ENCODE data around the gene AGMAT. TPM values are rescaled to one million over a fixed set of nuclear protein-coding genes. Genes with fewer than 3 reads are reported as not detected.

The AGMAT gene
- total and polyA plus RNA-seq, 9 of the 15 experiments (the other 6 are each of a cell fraction or from before 2014, with no cell fraction given), result not detected

DNA sequence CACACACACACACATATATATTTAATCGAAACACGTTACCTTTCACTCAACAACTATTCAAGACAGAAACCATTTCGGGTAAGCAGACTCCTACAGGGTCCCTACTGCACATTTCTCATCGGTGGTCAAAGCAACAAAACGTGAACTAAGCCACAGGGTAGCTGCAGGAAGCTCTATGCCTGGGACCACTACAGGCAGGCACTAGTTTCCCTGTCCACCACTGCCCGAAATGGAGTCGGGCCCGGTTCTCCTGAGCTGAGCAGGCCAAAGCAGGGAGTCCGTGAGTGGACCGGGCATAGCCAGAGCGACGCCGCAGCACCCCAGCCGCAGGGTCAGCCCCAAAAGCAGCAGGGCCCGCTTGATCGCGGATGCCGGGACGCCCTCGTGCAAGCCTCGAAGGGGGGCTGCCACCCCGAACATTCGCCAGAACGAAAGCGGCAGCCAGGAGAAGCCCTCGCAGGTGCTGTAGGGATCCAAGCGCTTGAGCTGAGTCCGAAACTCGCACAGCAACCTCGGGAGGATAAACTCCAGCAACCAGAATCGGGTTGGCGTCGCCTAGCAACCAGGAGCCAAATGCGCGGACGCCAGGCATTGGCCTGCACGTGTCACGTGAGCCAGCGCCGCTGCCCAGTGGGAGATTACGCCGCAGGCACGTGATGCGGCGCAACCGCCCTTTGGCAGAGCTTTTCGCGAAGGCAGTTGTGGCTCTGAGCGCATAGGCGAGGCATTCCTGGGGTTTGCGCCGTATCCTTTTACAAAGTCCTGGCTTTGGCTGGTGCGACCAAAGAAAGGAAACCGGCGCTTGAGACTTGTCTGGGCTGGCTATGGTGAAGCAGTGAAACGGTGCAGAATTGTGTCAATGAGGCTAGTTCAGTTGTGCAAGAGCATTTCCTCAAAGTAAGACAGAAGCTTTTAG is 18.5 kb upstream of the AGMAT start (continued):
- TF ChIP-seq ZBTB34 (CRISPR knock-in tag; IDR thresholded peaks at IDR 0.05) (no peak), KDM2B (CRISPR knock-in tag; IDR thresholded peaks at IDR 0.05) (no peak), ZBTB1 (CRISPR knock-in tag; IDR thresholded peaks at IDR 0.05; ENCODE audit: borderline replicate concordance, low read depth) (no peak), POLR2H (tag; IDR thresholded peaks at IDR 0.05; ENCODE audit: low read depth) (no peak), ZNF512 (tag; IDR thresholded peaks at IDR 0.05) (no peak), ATF1 (CRISPR knock-in tag; IDR thresholded peaks at IDR 0.05) (no peak), ATF1 (tag; IDR thresholded peaks at IDR 0.05) (peak; percentile 24; the same call in 1 of the 2 replicates), SIN3B (IDR thresholded peaks at IDR 0.05; ENCODE audit: low read depth) (no peak; the same call in 1 of the 2 replicates), ZNF263 (CRISPR knock-in tag; IDR thresholded peaks at IDR 0.05; ENCODE audit: borderline replicate concordance) (no peak), ZNF324 (CRISPR knock-in tag; IDR thresholded peaks at IDR 0.05) (no peak), FOXJ2 (tag; IDR thresholded peaks at IDR 0.05) (peak; percentile 47; the same call in 1 of the 2 replicates), FOXP4 (CRISPR knock-in tag; IDR thresholded peaks at IDR 0.05; ENCODE audit: borderline replicate concordance) (no peak), LCOR (CRISPR knock-in tag; IDR thresholded peaks at IDR 0.05) (0 out of 2 replicates have a peak, but pooled peaks have one; percentile 18), ZNF133 (CRISPR knock-in tag; IDR thresholded peaks at IDR 0.05) (no peak)
- TF ChIP-seq, protein P1, sequence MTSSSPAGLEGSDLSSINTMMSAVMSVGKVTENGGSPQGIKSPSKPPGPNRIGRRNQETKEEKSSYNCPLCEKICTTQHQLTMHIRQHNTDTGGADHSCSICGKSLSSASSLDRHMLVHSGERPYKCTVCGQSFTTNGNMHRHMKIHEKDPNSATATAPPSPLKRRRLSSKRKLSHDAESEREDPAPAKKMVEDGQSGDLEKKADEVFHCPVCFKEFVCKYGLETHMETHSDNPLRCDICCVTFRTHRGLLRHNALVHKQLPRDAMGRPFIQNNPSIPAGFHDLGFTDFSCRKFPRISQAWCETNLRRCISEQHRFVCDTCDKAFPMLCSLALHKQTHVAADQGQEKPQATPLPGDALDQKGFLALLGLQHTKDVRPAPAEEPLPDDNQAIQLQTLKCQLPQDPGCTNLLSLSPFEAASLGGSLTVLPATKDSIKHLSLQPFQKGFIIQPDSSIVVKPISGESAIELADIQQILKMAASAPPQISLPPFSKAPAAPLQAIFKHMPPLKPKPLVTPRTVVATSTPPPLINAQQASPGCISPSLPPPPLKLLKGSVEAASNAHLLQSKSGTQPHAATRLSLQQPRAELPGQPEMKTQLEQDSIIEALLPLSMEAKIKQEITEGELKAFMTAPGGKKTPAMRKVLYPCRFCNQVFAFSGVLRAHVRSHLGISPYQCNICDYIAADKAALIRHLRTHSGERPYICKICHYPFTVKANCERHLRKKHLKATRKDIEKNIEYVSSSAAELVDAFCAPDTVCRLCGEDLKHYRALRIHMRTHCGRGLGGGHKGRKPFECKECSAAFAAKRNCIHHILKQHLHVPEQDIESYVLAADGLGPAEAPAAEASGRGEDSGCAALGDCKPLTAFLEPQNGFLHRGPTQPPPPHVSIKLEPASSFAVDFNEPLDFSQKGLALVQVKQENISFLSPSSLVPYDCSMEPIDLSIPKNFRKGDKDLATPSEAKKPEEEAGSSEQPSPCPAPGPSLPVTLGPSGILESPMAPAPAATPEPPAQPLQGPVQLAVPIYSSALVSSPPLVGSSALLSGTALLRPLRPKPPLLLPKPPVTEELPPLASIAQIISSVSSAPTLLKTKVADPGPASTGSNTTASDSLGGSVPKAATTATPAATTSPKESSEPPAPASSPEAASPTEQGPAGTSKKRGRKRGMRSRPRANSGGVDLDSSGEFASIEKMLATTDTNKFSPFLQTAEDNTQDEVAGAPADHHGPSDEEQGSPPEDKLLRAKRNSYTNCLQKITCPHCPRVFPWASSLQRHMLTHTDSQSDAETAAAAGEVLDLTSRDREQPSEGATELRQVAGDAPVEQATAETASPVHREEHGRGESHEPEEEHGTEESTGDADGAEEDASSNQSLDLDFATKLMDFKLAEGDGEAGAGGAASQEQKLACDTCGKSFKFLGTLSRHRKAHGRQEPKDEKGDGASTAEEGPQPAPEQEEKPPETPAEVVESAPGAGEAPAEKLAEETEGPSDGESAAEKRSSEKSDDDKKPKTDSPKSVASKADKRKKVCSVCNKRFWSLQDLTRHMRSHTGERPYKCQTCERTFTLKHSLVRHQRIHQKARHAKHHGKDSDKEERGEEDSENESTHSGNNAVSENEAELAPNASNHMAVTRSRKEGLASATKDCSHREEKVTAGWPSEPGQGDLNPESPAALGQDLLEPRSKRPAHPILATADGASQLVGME (CRISPR knock-in tag; IDR thresholded peaks at IDR 0.05), result no peak

Data from K562 (cell line).